ENCODE data around the gene NCSTN.

DNA sequence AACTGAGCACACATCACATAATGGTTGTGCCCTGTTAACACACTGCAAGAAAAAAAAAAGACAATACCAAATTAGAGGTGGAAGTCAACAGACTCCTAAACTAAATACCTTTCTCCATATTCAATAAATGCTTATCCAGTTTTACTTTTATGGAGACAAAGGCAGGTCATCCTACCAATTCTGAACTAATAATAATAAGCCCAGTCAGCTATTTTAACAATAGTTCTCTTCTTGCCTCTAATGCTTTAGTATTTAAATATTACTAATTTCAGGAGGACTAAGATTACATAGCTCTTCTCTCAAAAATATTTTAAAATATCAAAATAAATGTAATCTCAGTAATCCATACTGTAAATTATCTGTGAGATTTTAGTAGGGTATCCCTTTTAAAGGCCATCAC lies 10.7 kb upstream of the NCSTN start:
- TF ChIP-seq, protein P1, sequence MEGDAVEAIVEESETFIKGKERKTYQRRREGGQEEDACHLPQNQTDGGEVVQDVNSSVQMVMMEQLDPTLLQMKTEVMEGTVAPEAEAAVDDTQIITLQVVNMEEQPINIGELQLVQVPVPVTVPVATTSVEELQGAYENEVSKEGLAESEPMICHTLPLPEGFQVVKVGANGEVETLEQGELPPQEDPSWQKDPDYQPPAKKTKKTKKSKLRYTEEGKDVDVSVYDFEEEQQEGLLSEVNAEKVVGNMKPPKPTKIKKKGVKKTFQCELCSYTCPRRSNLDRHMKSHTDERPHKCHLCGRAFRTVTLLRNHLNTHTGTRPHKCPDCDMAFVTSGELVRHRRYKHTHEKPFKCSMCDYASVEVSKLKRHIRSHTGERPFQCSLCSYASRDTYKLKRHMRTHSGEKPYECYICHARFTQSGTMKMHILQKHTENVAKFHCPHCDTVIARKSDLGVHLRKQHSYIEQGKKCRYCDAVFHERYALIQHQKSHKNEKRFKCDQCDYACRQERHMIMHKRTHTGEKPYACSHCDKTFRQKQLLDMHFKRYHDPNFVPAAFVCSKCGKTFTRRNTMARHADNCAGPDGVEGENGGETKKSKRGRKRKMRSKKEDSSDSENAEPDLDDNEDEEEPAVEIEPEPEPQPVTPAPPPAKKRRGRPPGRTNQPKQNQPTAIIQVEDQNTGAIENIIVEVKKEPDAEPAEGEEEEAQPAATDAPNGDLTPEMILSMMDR (IDR thresholded peaks at IDR 0.05; ENCODE audit: insufficient read depth, low read length, poor library complexity, severe bottlenecking): no peak
- no peak for TF ChIP-seq EZH2phosphoT487 (conservative IDR thresholded peaks at IDR 0.05; ENCODE audit: low read length)
